Activated CD8-positive, alpha-beta memory T cell treated with anti-CD3 and anti-CD28 coated beads, Interleukin-2, amount 50 U/mL, for 24 hours (primary cell): Measurements from ENCODE around the gene GBF1.
"Not testable (repeated sequence)": the region's sequence is repeated elsewhere in the genome, so short reads cannot be mapped to it uniquely, and the experiment has no call there.

Source experiments
- DNase-seq: peaks from one replicate; pipeline ENCODE4 v3.0.0-alpha.2; 2020; ENCODE audit errors: extremely low read depth

GBF1 gene

GRCh38 chr10:102274062-102274461, 28.7 kb downstream of the GBF1 start:
- DNase-seq: no peak

DNA sequence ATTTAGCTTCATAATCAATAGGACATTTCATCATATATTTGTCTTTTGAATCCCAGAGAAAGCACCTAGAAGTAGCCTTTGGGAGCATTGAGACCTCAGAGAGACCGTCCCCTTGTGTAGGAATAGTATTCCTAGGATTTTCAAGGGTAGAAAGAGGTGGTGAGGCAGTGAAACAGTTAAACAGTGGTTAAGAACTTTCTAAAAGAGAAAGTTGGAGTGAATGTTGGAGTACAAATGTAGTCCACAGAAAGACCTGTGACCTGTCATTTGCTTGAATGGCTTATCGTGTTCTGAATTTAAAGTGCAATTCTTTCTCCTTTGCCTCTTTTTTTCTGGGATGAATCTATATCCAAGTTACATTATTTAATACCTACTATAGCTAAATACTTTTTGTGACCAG, 30.0 kb downstream of the GBF1 start:
- DNase-seq: no peak

GRCh38 chr10:102279104-102279503, 33.8 kb downstream of the GBF1 start:
- no peak for DNase-seq

DNA sequence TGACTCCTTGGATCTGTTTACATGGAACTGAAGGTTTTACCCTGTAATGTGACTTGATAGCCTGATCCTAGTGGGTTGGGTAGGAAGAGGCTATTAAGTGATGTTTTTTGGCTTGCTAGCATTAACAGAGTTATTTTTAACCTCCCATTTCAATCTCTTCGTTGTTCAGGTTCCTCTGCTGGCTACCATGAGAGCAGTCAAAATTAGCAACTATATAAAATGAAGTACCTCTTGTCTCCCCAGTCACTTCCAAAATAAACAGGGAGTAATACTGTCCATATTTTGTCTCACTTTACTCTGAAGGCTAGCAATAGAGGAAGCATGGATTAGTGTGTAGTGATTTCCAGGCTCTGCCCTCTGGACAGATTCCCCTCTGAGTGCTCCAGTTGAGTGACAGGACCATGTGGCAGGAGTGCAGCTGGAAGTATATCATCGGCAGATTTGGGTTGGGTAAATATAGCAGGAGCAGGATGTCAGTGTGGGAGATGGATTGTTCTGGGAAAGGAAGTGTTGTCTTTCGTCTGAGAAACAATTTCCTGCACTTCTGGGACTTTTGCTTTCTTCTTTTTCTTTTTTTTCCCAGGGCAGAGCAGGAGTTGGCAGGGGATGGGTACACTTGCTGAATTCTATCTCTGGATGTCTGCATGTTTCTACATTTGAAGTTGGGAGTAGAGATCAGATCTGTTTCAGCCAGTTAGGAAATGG, 35.2 kb downstream of the GBF1 start:
- no peak for DNase-seq

GRCh38 chr10:102281102-102281487, 35.8 kb downstream of the GBF1 start:
- DNase-seq: no peak

- DNase-seq: no peak
Observed at GRCh38 chr10:102283488-102283887, 38.2 kb downstream of the GBF1 start.

DNA sequence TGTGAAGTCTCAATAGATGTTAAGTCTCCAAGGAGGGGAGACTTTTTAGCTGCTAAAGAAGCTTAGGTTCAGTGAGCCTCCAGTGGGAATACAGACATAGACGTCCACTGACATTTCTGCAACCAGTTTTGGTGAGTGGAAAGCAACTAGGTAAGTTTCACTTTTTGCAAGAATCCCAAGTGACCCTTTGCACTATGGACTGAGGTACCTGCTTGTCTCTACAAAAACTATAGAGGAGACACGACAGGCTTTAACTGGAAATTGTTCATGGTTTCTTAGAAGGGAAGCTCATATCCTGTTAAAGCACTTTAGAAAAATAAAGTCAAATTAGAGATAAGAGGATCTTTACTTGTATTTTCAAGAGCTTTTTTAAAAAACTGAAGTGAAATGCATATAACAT, 38.6 kb downstream of the GBF1 start:
- DNase-seq: no peak

GRCh38 chr10:102284531-102284930, 39.2 kb downstream of the GBF1 start:
- no peak for DNase-seq

DNA sequence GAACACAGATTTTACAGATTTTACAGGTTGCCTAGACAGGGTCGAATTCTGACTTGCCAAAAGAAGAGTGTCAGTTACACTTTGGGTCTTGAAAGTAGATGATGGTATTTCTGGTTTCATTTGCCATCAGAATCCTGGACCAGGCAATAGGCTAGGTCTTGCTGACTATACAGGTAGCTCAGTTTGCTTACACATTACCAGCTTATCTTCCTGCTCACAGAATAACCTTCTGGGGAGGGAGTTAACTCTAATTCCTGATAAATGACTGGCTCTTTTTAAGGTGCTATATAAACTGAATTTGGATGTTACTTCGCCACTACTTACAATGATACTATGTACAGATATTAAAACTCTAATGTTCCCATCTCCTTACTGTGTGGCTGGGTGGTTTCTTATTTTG, 39.8 kb downstream of the GBF1 start:
- DNase-seq: no peak

GRCh38 chr10:102286216-102286615, 40.9 kb downstream of the GBF1 start:
- no peak for DNase-seq

DNA sequence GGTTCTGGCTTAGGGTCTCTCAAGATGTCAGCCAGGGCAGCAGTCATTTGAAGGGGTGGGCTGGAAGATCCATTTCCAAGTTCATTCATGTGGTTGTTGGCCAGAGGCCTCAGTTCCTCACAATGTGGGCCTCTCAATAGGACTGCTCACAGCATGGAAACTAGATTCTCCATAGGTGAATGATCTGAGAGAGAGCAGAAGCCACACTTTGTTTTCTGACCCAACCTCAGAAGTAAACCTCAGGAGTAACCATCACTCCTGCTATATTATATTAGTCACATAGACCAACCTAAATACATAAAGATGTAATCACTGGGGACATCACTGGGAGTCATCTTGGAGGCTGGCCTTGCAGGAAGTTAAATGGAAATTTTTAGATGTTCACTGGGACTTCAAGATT, 42.2 kb downstream of the GBF1 start:
- no peak for DNase-seq

DNA sequence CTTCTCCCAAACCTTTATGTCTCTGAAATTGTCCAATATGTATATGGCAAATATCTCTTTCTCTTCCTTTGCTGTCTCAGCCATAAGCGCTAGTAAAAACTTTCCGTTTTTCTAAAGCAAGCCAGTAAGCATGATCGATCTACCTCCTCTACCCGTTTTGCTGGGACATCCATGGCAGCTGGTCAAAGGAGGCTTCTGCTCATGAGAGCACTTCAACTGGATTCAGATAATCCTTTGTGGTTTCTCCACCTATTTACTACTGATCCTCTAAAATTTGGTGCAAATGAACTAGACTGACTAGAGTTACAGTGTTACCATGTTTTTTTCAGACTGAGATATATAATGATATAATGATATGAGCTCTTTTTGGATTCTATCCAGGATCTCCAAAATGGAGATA, 42.7 kb downstream of the GBF1 start:
- no peak for DNase-seq

DNA sequence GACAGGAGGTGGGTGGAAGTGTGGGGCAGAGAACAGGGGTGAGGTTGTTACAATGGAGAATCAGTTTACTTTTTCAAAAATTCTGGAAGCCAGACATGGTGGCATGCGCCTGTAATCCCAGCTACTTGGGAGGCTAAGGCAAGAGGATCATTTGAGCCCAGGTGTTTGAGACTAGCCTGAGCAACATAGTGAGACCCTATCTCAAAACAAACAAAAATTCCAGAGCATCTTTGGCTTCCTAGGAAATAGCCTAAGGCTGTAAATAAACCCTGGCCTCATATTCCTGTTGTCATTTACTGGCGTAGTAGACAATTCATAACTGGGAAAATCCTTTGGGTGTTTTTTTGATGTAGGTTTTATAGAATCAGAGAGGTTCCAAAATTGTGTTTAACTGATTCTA, 44.0 kb downstream of the GBF1 start:
- no peak for DNase-seq

DNA sequence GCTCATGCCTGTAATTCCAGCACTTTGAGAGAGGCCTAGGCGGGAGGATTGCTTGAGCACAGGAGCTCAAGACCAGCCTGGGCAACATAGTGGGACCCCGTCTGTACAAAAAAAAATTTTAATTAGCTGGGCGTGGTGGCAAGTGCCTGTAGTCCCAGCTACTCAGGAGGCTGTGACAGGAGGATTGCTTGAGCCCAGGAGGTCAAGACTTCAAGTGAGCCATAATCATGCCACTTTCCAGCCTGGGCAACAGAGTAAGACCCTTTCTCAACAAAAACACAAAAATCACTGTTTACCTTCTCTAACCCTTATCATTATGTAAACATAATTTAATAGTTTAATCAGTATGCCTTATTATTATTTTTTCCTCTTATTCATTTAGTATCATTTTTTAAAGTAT, 44.5 kb downstream of the GBF1 start:
- DNase-seq: no peak

DNA sequence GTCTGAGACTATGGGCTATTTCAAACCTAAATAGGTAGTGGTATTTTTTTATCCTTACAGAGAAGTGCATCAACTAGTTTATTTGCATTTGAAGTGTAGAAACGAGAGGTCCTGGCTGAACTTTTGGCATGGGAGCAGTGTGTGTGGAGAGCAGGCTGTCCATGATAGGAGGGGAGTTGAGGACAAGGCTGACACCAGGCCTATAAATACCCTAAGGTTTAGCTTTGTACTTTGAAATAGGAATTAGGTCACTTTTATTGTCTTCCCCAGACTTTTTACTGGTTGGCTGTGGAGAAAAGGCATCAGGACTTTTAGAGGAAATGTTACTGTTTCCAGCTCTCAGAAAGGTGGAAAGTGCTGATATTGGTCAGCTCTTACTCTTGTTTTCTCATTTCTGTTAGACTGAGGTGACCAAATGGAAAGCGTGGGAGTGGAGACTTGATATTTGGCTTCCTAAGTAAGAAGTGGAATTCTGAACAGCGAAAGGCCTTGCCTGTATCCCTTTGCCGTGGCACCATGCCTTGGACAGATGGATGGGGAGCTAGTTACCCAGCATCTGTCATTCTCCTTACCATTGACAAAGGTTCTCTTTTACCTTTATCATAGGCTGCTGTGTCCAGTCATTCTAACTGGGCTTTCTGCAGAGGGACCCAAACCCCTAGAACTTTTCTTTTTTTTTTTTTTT, 46.0 kb downstream of the GBF1 start:
- DNase-seq: no peak

DNA sequence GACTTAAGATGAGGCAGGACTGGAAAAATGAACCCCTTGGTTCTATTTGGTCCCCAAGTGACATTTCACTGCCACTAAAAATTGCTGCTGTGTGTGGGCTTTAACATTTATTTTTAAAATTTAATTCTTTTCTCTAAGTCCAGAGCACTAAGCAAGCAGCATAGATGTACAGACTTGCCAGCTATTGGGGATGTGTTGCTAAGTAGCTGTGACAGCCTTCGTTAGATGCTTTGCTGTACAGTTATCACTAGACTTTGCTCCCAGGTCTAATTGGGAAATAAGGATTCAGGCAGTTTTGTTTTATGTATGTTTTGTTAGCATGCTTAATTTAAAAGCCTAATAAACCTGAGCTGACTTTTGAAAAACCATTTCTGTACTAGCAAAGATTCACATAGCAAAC, 51.8 kb downstream of the GBF1 start:
- DNase-seq: no peak

DNA sequence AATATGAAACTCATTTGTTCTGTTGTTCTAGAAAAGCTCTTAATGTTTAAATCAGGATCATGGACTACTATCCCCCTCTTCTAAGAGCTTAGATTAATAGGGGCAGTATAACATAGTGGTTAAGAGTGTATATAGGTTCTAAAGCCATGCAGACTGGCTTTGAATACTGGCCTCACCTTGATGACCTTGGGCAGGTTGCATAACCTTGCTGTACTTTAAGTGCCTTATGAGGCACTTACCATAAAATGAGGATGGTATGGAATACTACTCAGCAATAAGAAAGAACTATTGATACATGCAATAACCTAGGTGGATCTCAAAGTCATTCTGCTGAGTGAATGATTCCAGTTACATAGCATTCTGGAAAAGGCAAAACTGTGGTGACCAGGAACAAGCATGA, 53.6 kb downstream of the GBF1 start:
- no peak for DNase-seq

DNA sequence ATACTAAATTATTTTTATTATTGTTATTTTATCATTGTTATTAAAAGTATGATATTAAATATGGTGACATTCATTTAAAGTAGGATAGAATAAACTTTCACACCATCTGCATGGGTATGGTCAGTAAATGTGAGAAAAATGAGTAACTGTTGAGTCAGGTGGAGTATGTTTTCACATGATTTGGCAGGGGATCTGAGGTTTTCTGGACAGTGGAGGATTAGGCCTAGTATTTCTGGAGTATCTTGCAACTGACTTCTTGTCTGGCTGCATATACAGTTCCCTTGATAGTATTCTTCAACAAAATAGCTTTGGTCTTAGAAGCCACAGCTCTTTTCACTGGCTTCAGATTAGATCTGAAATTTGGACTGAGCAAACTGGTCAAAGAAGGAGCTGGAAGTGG, 54.5 kb downstream of the GBF1 start:
- DNase-seq: no peak

DNA sequence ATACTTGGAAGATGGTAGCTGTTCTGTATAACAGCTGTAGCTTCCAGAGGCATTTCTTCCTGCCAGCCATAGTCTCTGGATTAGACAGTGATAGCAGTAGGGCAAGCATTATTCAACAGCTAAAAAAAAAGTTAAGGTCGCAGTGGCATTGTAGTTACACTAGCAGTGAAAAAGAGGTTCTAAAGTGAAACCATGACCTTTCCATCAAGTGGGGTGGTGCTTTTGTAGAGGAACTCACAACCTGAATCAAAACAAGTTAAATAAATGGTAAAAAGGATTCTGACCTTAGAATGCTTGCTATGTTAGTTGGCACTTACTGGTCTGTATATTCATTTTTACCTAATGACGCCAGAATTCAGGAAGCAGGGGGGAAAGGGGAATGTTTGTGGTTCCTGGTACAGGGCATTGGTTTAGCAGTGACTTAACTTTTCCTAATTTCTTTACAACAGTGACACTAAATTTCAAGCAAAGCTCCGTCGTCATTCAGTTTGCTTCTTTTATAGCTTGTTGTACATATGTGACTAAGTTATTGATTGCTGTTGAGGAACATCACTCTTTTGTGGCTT, 55.0 kb downstream of the GBF1 start:
- DNase-seq: no peak

DNA sequence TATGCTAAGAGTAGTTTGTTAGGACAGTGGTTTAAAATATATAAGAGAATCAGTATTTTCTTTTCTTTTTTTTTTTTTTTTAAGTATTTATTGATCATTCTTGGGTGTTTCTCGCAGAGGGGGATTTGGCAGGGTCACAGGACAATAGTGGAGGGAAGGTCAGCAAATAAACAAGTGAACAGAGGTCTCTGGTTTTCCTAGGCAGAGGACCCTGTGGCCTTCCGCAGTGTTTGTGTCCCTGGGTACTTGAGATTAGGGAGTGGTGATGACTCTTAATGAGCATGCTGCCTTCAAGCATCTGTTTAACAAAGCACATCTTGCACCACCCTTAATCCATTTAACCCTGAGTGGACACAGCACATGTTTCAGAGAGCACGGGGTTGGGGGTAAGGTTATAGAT, 55.6 kb downstream of the GBF1 start:
- not testable (repeated sequence) for DNase-seq

GRCh38 chr10:102301332-102301731, 56.0 kb downstream of the GBF1 start:
- not testable (repeated sequence) for DNase-seq

GRCh38 chr10:102302611-102303010, 57.3 kb downstream of the GBF1 start:
- DNase-seq: no peak

- DNase-seq: no peak
Observed at GRCh38 chr10:102306006-102306405, 60.7 kb downstream of the GBF1 start.
